Suppressor macrophage (primary cell): ENCODE measurements around the gene CHMP1B.
A peak's percentile ranks its signal among the peaks of the same experiment; 100 is the strongest.
"Not testable (repeated sequence)": the region's sequence is repeated elsewhere in the genome, so short reads cannot be mapped to it uniquely, and the experiment has no call there.

Experiments
- DNase-seq, 4 experiments: peaks; one replicate each; pipeline ENCODE4 v3.0.0-alpha.2; 2020 to 2022

The CHMP1B gene

GRCh38 chr18:11840493-11840892 is 10.7 kb upstream of the CHMP1B start:
- DNase-seq = no peak

- no peak for DNase-seq
Observed at GRCh38 chr18:11842562-11842961, 8.7 kb upstream of the CHMP1B start.

GRCh38 chr18:11844436-11844835 is 6.8 kb upstream of the CHMP1B start:
- DNase-seq = no peak

DNA sequence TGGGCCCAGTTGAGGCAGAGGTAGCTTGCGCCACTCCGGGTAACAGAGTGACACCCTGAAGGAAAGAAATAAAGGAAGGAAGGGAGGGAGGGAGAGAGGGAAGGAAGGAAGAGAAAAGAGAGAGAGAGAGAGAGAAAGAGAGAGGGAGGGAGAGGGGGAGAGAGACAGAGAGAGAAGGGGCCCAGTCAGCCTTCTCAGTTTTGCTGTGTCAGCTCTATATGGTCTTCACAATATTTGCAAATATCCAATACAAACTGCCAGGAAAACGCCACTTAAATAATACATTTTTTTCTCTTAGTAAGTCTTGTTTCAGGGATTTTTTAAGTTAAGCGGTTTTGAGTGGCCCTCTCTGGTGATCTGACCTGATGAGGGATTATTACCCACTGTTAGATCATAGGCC is 5.6 kb upstream of the CHMP1B start:
- no peak for DNase-seq

DNA sequence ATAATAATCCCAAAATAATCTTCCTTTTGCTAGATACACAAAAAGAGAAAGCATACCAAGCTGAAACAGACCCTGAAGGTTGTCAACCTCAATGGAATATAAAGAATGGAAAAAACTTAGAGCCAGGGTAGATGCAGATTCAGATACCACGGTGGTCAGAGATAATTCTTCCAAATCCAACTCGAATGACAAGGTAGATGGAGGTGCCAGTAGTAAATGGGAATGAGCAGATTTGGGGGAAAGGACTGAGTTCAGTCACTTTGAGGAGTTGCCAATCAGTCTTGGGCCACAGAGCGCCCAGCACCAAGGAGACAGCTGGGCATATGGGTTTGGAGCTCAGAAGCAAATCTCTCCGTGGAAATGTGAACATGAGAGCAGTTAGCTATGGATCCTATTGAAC is 3.4 kb upstream of the CHMP1B start:
- DNase-seq = no peak

- DNase-seq = no peak
Observed at GRCh38 chr18:11849279-11849678, 1.9 kb upstream of the CHMP1B start.

- peak; percentile 70 to 91 (median 88) for DNase-seq
Observed at GRCh38 chr18:11849841-11850634, 1.2 kb upstream of the CHMP1B start.

- DNase-seq = peak in 2 of 4 experiments; percentile 61 to 79
Observed at GRCh38 chr18:11850821-11851145, 430 bp upstream of the CHMP1B start.

DNA sequence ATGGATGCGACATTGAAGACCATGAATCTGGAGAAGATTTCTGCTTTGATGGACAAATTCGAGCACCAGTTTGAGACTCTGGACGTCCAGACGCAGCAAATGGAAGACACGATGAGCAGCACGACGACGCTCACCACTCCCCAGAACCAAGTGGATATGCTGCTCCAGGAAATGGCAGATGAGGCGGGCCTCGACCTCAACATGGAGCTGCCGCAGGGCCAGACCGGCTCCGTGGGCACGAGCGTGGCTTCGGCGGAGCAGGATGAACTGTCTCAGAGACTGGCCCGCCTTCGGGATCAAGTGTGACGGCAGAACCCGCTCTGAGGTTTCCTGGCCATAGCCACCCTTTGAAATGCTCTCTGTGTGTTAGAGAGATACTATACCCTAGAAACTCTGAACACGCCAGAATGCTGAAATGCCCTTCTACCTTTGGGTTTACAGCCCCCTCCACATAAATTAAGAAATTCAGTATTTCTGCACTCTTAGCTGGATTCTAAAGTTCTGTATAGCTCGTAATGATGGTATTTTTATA is 659 bp downstream of the CHMP1B start:
- peak; percentile 59 to 75 (median 66) for DNase-seq

- DNase-seq = not testable (repeated sequence)
Observed at GRCh38 chr18:11854554-11854953, 3.3 kb downstream of the CHMP1B start.

- DNase-seq = peak; percentile 91 to 99 (median 94)
Observed at GRCh38 chr18:11857177-11857887, 6.1 kb downstream of the CHMP1B start.

DNA sequence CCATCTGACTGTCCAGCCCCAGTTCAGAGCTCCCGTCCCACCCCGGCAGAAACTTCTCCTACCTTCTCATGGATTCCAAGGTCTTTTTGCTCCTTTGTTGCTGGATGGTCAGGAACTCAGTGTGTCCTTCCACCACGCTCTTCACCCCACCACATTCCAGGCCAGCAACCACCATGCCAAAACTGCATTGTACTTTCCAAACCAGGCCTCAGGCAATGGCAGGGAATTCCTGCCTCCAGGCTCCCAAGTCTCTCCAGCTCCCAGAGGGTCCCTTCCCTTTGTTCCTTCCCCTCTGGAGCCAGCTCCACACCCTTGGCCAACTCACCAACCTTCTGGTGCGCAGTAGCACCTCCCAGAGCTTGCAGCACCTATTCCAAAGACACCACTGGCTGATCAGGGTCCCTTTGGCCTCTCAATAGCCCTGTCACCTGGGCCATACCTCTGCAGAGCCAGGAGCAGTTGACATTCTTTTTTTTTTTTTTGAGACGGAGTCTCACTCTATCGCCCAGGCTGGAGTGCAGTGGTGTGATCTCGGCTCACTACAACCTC is 8.1 kb downstream of the CHMP1B start:
- DNase-seq = no peak

DNA sequence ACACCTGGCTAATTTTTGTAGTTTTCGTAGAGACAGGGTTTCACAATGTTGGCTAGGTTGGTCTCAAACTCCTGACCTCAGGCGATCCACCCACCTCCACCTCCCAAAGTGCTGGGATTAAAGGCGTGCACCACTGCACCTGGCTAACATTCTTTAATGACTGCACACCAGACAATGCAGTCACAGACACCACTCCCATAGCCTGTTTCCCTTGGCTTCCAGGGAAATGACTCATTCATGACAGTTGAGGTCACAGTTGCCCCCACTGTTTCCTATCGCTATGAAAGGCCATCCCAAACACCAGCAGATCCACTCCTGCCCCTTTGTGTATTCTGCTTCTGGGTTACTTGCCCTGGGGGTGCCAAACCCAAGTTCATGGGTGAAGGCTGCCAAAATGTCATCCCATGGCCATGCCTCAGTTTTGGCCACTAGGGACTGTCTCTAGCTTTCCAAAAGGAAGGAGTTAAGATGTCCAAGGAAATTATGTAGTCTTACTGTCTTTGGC is 8.7 kb downstream of the CHMP1B start:
- peak; percentile 36 to 66 (median 42) for DNase-seq

DNA sequence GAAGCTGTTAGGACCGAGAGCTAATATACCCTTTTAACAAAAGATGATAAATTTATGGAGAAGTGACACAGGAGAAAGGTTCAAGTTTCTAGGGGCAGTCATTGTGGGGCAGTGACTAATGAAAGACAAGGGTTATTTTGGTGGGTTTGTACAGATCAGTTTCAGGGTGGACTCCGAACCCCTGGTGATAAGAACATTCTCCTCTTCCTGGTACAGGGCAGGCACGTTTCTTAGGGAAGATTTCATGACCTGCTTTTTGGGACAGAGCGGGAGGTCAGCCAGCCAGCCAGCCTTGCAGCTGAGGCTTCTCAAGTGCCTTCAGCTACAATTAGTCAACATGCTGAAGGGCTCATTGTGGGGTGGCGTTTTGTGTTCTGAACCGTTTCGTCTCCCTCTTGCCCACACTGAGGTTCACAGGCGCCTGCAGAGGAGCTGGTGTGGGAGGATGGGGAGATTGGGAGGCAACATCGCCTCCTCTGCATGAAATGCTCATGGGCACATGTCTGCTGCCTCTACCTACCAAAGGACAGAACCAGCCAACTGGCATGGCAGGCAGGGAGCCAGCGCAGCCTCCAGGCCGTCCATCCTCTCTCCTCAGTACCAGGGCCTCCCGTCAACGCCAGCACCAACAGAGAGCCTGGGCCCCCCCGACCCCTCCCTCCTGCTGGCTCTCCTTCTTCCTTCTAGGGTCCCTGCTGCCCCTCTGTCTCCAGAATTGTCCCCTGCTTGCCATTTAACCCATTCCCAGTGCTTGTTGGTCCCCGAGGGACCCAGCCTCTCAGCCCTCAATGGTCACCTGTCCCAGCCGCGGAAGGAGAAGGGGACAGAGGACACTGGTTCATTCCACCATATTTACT is 9.6 kb downstream of the CHMP1B start:
- no peak for DNase-seq

DNA sequence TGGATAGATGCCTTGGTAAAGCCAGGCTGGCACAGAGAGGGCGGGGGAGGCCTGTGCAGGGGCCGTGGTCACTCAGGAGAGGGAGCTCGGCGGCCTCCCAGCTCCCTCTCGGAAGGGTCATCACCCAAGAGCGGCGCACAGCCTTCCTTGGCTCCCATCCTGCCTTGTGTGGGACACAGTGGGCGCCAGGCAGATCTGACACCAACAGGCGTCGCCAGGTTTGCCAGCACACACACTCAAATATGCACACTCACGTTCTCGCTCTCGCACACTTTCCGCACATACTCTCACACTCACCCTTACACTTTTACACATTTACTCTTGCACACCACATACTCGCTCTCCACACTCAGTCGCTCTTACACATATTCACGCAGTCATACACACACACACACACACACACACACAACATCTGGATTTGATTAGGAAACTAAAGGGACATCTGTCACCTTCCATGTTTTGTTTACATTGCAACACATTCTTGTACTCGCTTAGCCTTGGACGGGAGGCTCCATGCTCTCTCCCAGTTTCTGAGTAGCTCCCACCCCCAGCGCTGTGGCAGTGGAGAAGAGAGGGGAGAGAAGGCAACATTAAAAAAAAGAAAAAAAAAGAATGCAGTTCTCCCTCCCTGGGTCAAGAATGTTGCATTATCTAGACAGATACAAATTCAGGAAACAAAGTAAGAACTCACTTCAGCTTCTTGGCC is 10.5 kb downstream of the CHMP1B start:
- DNase-seq = no peak

- no peak for DNase-seq
Observed at GRCh38 chr18:11862468-11863137, 11.4 kb downstream of the CHMP1B start.

DNA sequence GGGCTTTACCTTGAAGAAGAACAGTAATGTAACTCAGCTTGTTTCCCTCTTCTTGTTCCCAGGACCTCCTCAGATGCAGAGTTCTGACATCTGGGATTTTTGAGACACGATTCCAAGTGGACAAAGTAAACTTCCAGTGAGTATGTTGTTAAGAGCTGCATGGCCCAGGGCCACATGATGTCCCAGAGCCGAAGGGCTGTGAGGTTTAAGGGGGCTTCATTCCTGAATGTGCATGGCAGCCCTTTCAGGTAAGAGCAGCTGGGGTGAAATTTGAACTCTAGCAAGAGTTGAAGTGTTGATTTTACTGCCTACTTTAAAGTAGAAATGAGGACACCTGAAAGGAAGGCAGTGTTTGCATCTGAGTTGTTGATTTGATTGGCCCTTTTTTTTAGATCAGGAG is 13.3 kb downstream of the CHMP1B start:
- DNase-seq = no peak

GRCh38 chr18:11865071-11865470 is 13.9 kb downstream of the CHMP1B start:
- no peak for DNase-seq

GRCh38 chr18:11866329-11866728 is 15.1 kb downstream of the CHMP1B start:
- DNase-seq = no peak

DNA sequence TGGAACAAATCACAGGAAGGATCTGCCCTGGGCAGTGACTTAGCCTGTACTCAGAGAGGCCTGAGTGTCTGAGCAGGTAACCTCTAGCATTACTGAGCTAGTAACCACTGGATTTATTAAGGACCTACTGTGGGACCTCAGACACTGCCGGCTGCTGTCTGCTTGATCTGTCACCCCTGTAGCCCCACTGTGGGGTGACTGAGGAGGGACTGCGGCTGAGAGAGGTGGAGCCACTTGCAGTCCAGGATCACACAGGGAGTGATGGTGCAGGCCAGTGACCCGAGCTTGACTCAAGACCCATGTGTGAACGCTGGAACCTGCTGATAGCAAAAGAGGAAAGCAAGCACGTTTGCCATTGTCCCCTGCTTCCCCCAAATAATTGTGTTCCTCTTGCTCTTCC is 15.6 kb downstream of the CHMP1B start:
- no peak for DNase-seq

DNA sequence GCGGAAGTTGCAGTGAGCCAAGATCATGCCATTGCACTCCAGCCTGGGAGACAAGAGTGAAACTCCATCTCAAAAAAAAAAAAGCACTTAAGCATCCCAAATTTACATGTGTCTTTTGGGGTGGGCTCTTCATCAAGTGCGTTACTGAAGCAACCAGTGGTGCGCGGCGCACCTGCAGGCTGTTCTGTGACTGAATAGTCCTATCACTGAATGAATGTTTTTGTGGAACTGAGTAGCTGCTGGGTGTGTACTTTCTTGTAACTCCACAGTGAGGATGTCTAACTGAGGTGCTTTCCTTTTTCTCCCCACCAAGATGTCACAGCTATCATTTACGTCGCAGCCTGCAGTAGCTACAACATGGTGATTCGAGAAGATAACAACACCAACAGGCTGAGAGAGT is 17.0 kb downstream of the CHMP1B start:
- no peak for DNase-seq
